SK-N-SH (cell line): ENCODE measurements around the gene ABLIM2. TPM values are rescaled to one million over a fixed set of nuclear protein-coding genes. Genes with fewer than 3 reads are reported as not detected.

ENCODE experiments used
- CTCF ChIA-PET: fragments of 300-600, 350-600 bp; formaldehyde crosslinking; extraction: SDS; loops from one replicate; lab custom pipeline; 2021; lab: Yijun Ruan, JAX
- POLR2A ChIA-PET: fragments of 350-600 bp; sonication (Branson Sonifier 250); formaldehyde crosslinking; extraction: SDS; loops from one replicate; lab custom pipeline; 2020; ENCODE audit warnings: antibody characterized with exemption, inconsistent platforms; lab: Yijun Ruan, JAX
- DNase-seq: peaks from one replicate; pipeline ENCODE4 v3.0.0; 2012
- H2AFZ ChIP-seq: fragments of 200-600 bp; sonication (generic); 2 replicates; pipeline ENCODE4 v1.8.1; 2016; ENCODE audit warnings: antibody characterized with exemption, mild to moderate bottlenecking, low read depth
- H3F3A ChIP-seq: fragments of 200-600 bp; sonication (generic); replicated peaks from 2 replicates; pipeline ENCODE3; 2016; ENCODE audit warnings: antibody characterized with exemption, mild to moderate bottlenecking; ENCODE audit not compliant: insufficient read depth
- H3K27ac ChIP-seq, 2 experiments: fragments of 200-500 bp in 1 of 2; fragments of 200-600 bp in 1 of 2; sonication (Bioruptor generic) in 1 of 2; sonication (generic), shearing (Covaris generic) in 1 of 2; 2 replicates each; pipeline versions ENCODE4 v1.5.1 to v1.6.1; 2014 to 2016; ENCODE audit warnings: low read depth in 2 of 2, inconsistent platforms in 1 of 2, low read length in 1 of 2, mild to moderate bottlenecking in 1 of 2, mixed read lengths in 1 of 2
- H3K27me3 ChIP-seq: fragments of 200-600 bp; sonication (generic), shearing (Covaris generic); 2 replicates; pipeline ENCODE4 v1.6.1; 2016; ENCODE audit warnings: mixed run types; ENCODE audit not compliant: insufficient read depth
- H3K36me3 ChIP-seq, 2 experiments: fragments of 200-500 bp in 1 of 2; fragments of 200-600 bp in 1 of 2; sonication (Bioruptor generic) in 1 of 2; sonication (generic) in 1 of 2; replicated peaks in 1 of 2; 2 replicates each; pipeline versions ENCODE3 to v1.5.1; 2014 to 2016; ENCODE audit warnings: low read length in 1 of 2, mild to moderate bottlenecking in 1 of 2; ENCODE audit not compliant: insufficient read depth in 2 of 2, control insufficient read depth in 1 of 2
- H3K4me1 ChIP-seq, 2 experiments: fragments of 200-500 bp in 1 of 2; fragments of 200-600 bp in 1 of 2; sonication (Bioruptor generic) in 1 of 2; sonication (generic), shearing (Covaris generic) in 1 of 2; 2 replicates each; pipeline versions ENCODE4 v1.5.1 to v1.6.1; 2014 to 2016; ENCODE audit warnings: low read depth in 1 of 2, low read length in 1 of 2, mixed run types in 1 of 2; ENCODE audit not compliant: insufficient read depth in 2 of 2, control insufficient read depth in 1 of 2
- H3K4me2 ChIP-seq: fragments of 200-600 bp; sonication (generic), shearing (Covaris generic); 2 replicates; pipeline ENCODE4 v1.6.1; 2017; ENCODE audit warnings: mixed run types
- H3K4me3 ChIP-seq, 2 experiments: fragments of 200-500 bp in 1 of 2; fragments of 200-600 bp in 1 of 2; sonication (Bioruptor generic) in 1 of 2; sonication (generic), shearing (Covaris generic) in 1 of 2; 2 replicates each; pipeline versions ENCODE4 v1.5.1 to v1.8.1; 2014 to 2016; ENCODE audit warnings: low read depth in 2 of 2, inconsistent platforms in 1 of 2, low read length in 1 of 2, mild to moderate bottlenecking in 1 of 2, mixed read lengths in 1 of 2, moderate library complexity in 1 of 2
- H3K79me2 ChIP-seq: fragments of 200-600 bp; sonication (generic); 2 replicates; pipeline ENCODE4 v1.8.1; 2017; ENCODE audit warnings: mild to moderate bottlenecking; ENCODE audit not compliant: insufficient read depth
- H3K9ac ChIP-seq: fragments of 200-600 bp; sonication (generic); 2 replicates; pipeline ENCODE4 v1.6.1; 2017; ENCODE audit warnings: mixed run types
- H3K9me2 ChIP-seq: fragments of 200-600 bp; sonication (generic); 2 replicates; pipeline ENCODE4 v1.6.1; 2017; ENCODE audit warnings: mixed run types
- H3K9me3 ChIP-seq: fragments of 200-600 bp; sonication (generic); 2 replicates; pipeline ENCODE4 v1.6.1; 2017; ENCODE audit warnings: mixed run types, mild to moderate bottlenecking, moderate library complexity
- H4K20me1 ChIP-seq: fragments of 200-600 bp; sonication (generic); 2 replicates; pipeline ENCODE4 v1.6.1; 2017; ENCODE audit warnings: mild to moderate bottlenecking, mixed run types; ENCODE audit not compliant: insufficient read depth
- CHD2 ChIP-seq: fragments of 150-350 bp; IDR thresholded peaks from 2 replicates; pipeline ENCODE4 v1.6.1; 2018; ENCODE audit warnings: low read length; ENCODE audit not compliant: partially characterized antibody
- EZH2phosphoT487 ChIP-seq: fragments of 200-600 bp; sonication (generic); IDR thresholded peaks from 2 replicates; pipeline ENCODE4 v1.6.1; 2017; ENCODE audit warnings: low read depth, mixed run types, mild to moderate bottlenecking, antibody characterized with exemption, moderate library complexity, borderline replicate concordance
- GATA2 ChIP-seq: sonication (generic); formaldehyde crosslinking; IDR thresholded peaks from 2 replicates; pipeline ENCODE4 v1.5.0; 2020; ENCODE audit warnings: mild to moderate bottlenecking, missing genetic modification reagents
- MXI1 ChIP-seq: IDR thresholded peaks from 2 replicates; pipeline ENCODE4 v1.6.1; 2012; ENCODE audit warnings: mild to moderate bottlenecking, low read depth, low read length, improper control_type of control experiment
- REST ChIP-seq: IDR thresholded peaks from 2 replicates; pipeline ENCODE4 v1.6.1; 2012; ENCODE audit warnings: mild to moderate bottlenecking, low read depth, low read length, moderate library complexity
- WGBS: methylation state at CpG from one replicate; pipeline ENCODE4 v1.1.6; 2017; ENCODE audit warnings: low lambda C conversion rate; 5-methylcytosine and 5-hydroxymethylcytosine counted together
- polyA plus RNA-seq, 3 experiments: library from polyadenylated mRNA; depleted of rRNA; stranded (reverse); fragments of >200 nt; gene quantifications; 2 replicates each; pipeline ENCODE4 v1.2.3, GENCODE V29; 2012
- TF ChIP-seq, protein P1 (sequence below): fragments of 150-350 bp; IDR thresholded peaks from 2 replicates; pipeline ENCODE4 v1.6.1; 2017; ENCODE audit warnings: antibody characterized with exemption, low read length, low read depth, borderline replicate concordance

Gene ABLIM2
- polyA plus RNA-seq, 1 of the 3 experiments (the other 2 are of a cell fraction), result 0.53 TPM

DNA sequence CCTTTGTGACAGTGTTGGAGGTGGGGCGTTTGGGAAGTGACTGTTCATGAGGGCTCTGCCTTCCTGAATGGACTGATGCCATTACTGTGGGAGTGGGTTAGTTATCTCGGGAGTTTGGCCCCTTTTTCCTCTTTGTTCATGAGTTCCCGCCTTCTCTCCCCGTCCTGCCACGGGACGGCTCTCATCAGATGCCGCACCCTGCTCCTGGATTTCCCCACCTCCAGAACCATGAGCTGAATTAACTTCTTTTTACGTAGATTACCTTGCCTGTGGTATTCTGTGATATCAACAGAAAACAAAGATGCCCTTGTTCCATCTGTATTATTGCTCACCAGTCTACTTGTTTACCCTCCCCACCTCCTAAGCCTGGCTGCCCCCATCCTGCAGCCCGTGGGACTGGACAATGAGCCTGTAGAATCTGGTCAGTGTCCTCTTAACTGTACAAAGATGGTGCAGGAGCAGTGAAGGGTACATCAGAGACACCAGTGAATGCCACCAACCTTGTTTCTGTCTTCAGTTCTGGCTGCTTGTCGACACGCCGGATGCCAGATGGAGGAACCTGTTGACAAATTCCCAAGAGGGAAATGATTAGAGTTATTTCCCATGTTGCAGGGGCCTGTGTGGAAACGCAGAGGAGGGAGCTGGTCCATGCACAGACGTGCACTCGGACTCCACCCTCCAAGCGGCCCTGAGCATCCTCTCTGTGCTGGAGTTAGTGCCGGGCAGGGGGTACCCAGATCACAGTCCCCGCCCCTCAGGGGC is 104.7 kb downstream of the ABLIM2 start:
- peaks cover 6 to 33% of the 10 kb centered on the region in 2 experiments; a peak in 2 of 4 replicates for H3K4me1 ChIP-seq
- no peaks in the 10 kb centered on the region for H3K9me3 ChIP-seq
- no peak overlapping the region for H2AFZ ChIP-seq
- no peaks in the 10 kb centered on the region for H3K27me3 ChIP-seq
- 57% methylated on average over 17 of the region's 18 CpGs for WGBS
- H4K20me1 ChIP-seq, result no peaks in the 10 kb centered on the region
- no peaks in the 10 kb centered on the region for H3F3A ChIP-seq
- TF ChIP-seq EZH2phosphoT487, result no peak
- TF ChIP-seq MXI1, result no peak
- H3K79me2 ChIP-seq, result no peaks in the 10 kb centered on the region
- H3K27ac ChIP-seq, result no peak overlapping the region
- DNase-seq, result no peak
- no peaks in the 10 kb centered on the region for H3K36me3 ChIP-seq
- no peak overlapping the region for H3K4me2 ChIP-seq
- ChIA-PET CTCF (no interaction called here), POLR2A (no interaction called here)
- no peak overlapping the region for H3K4me3 ChIP-seq
- no peak overlapping the region for H3K9ac ChIP-seq
- no peaks in the 10 kb centered on the region for H3K9me2 ChIP-seq

DNA sequence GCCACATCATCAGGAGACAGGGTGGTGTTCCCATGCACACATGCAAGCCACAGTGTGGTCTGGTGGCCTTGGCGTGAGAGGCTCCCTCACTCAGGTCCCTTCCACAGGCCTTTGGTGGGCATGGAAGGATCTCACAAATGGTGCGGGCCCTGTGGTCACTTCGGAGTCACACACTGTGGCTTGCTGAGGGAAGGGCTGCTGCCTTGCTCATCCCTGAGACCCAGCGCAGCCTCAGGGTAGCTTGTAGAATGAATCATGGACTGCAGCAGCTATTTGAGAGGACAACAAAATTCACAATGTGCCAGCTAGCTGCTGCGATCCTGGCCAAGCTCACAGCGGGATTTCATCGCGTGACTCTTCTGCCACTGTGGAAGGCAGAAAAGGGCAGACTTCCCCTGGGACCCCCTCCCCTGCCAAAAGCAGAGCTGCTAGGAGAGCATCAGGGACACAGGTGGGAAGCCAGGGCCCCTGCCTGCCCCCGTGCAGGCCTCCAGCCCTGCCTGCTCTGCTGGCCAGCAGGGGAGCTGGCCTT is 106.4 kb downstream of the ABLIM2 start:
- Histone ChIP-seq H3F3A (no peaks in the 10 kb centered on the region), H3K4me3 (no peak overlapping the region), H3K9me3 (no peaks in the 10 kb centered on the region), H2AFZ (no peak overlapping the region), H3K9ac (no peak overlapping the region), H3K4me2 (no peak overlapping the region), H3K9me2 (no peaks in the 10 kb centered on the region), H3K4me1 (peaks cover 6 to 27% of the 10 kb centered on the region in 2 experiments; a peak in 2 of 4 replicates), H3K27ac (no peak overlapping the region), H3K36me3 (no peaks in the 10 kb centered on the region), H3K27me3 (no peaks in the 10 kb centered on the region), H3K79me2 (no peaks in the 10 kb centered on the region), H4K20me1 (no peaks in the 10 kb centered on the region)
- DNase-seq, result no peak
- ChIA-PET POLR2A (no interaction called here), CTCF (interaction anchor here (0.8 kb wide), 1 partner anchor 34 kb away, joined by 3 read pairs; no protein-coding TSS in a partner anchor)
- 90% methylated on average over 5 of the region's 9 CpGs for WGBS
- TF ChIP-seq, protein P1, sequence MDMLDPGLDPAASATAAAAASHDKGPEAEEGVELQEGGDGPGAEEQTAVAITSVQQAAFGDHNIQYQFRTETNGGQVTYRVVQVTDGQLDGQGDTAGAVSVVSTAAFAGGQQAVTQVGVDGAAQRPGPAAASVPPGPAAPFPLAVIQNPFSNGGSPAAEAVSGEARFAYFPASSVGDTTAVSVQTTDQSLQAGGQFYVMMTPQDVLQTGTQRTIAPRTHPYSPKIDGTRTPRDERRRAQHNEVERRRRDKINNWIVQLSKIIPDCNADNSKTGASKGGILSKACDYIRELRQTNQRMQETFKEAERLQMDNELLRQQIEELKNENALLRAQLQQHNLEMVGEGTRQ, result no peak
- no peak for TF ChIP-seq REST
- no peak for TF ChIP-seq GATA2 (CRISPR knock-in tag)
- TF ChIP-seq CHD2, result no peak
